ENCODE measurements around the gene SPRING1.

The SPRING1 gene

DNA sequence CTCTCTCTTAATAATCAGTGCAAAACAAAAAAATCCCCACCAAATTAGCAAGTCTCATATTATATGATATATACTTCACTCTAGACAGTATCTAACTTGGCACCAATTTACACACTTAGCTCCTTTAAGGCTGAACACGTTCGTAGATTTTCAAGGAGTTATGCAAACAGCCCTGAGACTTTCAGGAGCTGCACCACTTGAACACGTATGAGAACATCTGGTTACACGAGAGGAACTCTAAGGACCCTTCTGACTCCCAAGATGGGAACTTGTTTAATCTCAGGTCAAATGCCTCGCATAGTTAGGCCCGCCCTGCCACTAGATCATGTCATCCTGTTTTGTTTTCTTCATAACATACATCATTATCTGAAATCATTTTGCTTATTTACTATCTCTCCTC is 10.0 kb downstream of the SPRING1 start:
- Mint-ChIP-seq H3K27ac (no peak overlapping the region), H3K9me3 (no peaks in the 10 kb centered on the region), H3K4me1 (peaks cover 7% of the 10 kb centered on the region), H3K4me3 (no peak overlapping the region), H3K27me3 (no peaks in the 10 kb centered on the region), H3K36me3 (ENCODE audit: low read depth) (peaks cover 2% of the 10 kb centered on the region)
- no peak for ATAC-seq
- DNase-seq, result no peak

DNA sequence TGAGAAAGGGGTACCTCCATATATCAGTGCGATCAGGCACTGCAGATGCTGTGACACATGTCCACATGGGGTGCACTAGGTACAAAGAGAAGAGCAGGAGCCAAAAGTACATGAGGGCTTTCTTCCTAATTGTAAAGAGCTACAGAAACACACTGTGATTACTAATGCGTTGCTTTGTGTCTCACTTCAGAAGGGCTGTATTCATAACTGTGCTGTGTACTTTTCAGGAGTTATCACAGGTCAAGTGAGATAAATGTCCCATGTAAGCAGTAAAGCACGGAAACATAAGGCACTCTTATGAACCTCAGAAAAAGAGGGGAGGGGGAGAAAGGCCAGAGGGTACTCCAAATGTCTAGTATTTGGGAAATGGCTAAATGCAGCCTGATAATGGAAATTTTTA is 10.6 kb downstream of the SPRING1 start:
- H3K9me3 Mint-ChIP-seq, result no peaks in the 10 kb centered on the region
- no peak overlapping the region for H3K27ac Mint-ChIP-seq
- peaks cover 7% of the 10 kb centered on the region for H3K36me3 Mint-ChIP-seq (ENCODE audit: low read depth)
- no peaks in the 10 kb centered on the region for H3K27me3 Mint-ChIP-seq
- H3K4me3 Mint-ChIP-seq, result no peak overlapping the region
- DNase-seq, result no peak
- ATAC-seq, result no peak
- peaks cover 11% of the 10 kb centered on the region for H3K4me1 Mint-ChIP-seq

DNA sequence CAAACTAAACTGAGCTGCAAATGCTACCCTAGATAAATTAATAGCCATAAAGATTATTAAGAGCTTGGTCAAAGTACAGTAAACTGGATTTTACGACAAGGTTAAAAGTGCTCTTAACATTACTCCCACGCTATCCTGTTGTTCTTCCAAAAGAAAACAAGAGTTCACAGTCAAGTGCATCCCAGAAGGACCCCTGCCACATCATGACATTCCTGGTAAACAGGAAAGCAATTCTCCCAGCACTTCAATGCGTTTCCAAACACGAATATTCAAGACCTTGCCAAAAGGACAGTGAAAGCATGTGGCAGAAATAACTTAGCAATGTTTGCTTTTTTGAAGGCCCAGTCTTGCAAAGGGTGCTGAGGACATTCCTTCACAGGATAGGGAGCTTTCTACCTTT is 11.2 kb downstream of the SPRING1 start:
- Mint-ChIP-seq H3K36me3 (ENCODE audit: low read depth) (peaks cover 7% of the 10 kb centered on the region), H3K4me1 (peaks cover 8% of the 10 kb centered on the region), H3K27me3 (no peaks in the 10 kb centered on the region), H3K27ac (no peak overlapping the region), H3K9me3 (no peaks in the 10 kb centered on the region), H3K4me3 (no peak overlapping the region)
- no peak for ATAC-seq
- no peak for DNase-seq

DNA sequence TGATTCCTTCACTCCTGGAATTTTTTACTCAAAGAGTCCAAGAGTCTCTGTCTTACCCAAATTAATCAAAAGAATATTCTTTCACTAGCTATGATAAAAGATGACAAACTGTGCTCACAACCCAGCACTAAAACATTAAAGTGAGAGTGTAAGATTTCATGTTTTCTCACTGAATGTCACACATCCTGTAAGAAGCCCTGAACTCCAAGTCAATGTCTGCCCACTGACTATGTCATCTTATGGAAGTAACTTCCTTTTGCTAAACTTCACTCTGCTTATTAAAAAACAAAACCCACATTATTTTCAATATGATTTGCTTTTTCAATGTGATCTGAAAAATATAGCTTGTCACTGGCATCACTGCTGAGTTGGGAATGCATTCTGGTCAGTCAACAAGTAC is 15.6 kb downstream of the SPRING1 start:
- Mint-ChIP-seq H3K27me3 (no peaks in the 10 kb centered on the region), H3K4me3 (no peak overlapping the region), H3K27ac (no peak overlapping the region), H3K4me1 (peaks cover 7% of the 10 kb centered on the region), H3K9me3 (no peaks in the 10 kb centered on the region), H3K36me3 (ENCODE audit: low read depth) (peaks cover 10% of the 10 kb centered on the region)
- ATAC-seq (no peak), DNase-seq (no peak)

DNA sequence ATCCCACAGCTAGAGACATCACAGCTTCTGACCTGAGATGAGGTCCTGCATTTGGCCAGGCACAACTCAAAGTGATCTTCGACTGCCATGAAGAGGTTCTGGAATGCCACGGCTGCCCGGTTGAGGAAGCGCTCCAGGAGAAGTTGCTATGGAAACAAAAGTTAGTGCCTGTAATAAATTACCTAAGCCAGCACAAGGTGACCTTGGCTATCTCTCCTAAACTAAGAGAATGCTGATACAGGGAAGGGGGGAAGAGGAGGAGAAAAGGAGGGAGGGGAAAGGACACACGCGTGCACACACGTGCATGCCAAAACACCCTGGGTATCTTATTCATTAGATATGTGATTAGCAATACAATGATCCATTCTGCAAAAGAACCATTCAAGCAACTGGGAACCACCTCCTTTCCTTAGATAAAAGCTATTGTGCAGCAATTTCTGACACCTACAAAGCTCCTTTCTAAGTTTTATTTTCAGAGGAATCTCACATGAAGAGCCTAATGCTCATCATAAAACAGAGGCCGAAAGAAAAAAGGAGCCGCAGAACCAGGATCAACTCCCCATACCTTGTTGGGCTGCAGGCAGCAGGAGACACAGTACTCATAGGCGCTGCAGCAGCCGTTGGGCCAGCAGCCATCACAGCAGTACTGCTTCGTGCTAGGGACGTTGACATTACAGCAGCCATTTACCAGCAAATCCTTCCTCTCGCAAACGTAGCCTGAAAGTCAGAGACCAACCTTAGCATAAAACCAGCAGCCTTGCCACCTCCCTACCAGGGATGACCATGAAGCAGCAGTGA is 17.9 kb downstream of the SPRING1 start:
- DNase-seq (no peak), ATAC-seq (no peak)
- Mint-ChIP-seq H3K27ac (no peak overlapping the region), H3K4me3 (no peak overlapping the region), H3K36me3 (ENCODE audit: low read depth) (peaks cover 25% of the 10 kb centered on the region), H3K4me1 (peaks cover 7% of the 10 kb centered on the region), H3K9me3 (no peaks in the 10 kb centered on the region), H3K27me3 (no peaks in the 10 kb centered on the region)

DNA sequence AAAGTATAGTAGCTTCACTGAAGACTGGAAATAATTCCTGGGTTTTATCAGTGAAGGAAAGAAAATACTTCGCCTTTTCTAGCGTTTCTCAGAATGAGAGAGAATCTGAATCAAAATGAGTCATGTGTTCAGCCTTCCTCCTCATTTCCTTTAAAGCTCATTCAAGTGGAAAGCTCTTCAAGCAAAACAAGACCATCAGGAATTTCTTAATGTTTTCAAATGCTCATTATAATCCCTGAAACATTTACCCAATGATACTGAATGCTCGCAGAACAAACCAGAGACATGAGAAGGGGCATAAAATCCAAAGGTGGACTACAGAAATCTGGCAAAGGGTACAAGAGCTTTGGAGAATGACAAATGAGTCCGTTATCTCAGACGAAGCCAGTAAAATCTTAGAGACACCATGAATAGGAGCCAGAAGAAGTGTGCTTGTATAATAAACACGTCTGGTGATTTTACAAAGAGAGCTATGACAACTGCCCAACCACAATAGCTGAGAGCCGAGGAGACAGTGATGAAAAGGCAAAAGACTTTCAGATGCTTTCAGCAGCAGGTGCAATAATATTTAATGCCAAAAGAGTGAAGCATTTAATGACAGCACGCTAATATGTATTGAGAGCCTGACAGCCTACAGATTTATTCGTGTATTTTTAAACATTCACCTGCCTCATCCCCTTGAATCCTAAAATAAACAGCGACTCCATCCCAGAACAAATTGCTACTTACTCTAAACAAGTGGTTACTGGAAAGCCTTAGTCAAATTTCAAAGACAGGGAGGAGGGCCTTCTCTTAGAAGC is 19.0 kb downstream of the SPRING1 start:
- no peaks in the 10 kb centered on the region for H3K27me3 Mint-ChIP-seq
- H3K4me3 Mint-ChIP-seq, result no peak overlapping the region
- ATAC-seq (no peak), DNase-seq (no peak)
- no peak overlapping the region for H3K27ac Mint-ChIP-seq
- H3K4me1 Mint-ChIP-seq, result peaks cover 7% of the 10 kb centered on the region
- peaks cover 25% of the 10 kb centered on the region for H3K36me3 Mint-ChIP-seq (ENCODE audit: low read depth)
- H3K9me3 Mint-ChIP-seq, result no peaks in the 10 kb centered on the region

DNA sequence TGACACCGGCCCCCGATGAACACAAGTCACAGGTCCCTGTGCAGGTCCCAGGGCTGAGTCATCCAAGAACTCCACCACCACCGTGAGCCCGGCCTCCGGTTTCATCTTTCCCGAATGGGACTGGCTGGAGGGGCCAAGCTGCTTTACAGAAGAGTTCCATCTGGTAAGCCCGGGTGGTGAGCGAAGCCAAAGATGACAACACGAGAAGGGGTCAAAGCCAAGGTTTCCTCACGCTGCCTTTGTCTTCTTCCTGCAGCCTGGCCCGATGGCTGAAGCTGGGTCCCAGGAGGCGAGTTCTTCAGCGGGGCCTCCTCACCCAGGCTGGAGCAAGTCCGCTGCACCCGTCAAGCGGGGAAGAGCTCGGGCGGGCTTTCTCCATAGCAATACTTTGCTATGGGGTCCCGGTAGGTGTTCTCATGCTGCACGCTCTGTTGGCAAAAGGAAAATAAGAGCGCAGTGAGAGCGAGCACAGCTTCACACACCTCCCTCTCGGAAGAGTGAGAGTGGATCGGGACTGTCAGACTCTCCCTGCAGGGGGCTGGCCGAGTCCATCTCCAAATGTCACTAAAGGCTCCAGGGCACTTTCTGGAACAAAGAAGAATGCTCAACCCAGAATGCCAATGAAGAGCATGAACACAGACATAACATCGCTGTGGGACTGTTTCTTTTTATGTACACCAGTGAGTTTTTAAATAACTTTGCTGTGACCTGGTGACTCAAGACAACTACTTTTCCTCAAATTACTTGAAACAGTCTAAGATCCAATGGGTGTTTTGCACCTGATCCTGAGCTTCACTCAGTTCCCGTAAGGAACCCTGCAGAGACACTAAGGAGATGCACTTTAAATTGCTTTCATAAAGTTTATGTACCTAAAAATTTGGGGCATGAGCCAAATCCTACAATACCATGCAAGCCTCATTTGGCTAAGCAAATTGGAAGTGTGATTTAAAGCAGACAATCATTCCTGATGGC is 20.1 kb downstream of the SPRING1 start:
- ATAC-seq (no peak), DNase-seq (no peak)
- Mint-ChIP-seq H3K36me3 (ENCODE audit: low read depth) (peaks cover 22% of the 10 kb centered on the region), H3K9me3 (no peaks in the 10 kb centered on the region), H3K27ac (peak overlapping the region; percentile 12), H3K4me1 (peaks cover 6% of the 10 kb centered on the region), H3K4me3 (no peak overlapping the region), H3K27me3 (no peaks in the 10 kb centered on the region)

DNA sequence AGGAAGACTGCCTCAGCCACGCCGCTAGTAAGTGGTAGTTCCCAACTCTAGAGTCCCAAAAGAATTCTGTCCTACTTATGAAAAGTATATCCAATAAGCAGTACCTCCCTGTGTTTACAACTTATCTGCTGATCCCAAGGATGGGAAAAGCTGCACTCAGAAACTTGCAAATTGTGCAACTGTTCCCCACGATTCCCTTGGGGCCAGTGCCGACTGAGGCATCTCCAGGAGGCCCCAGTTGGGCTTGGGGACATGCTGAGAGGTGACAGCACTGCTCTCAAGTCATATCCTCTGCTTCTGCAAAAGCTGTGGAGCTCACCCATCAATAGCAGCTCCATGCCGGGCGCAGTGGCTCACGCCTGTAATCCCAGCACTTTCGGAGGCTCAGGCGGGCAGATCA is 23.7 kb downstream of the SPRING1 start:
- DNase-seq (no peak), ATAC-seq (no peak)
- Mint-ChIP-seq H3K4me1 (peaks cover 4% of the 10 kb centered on the region), H3K27me3 (no peaks in the 10 kb centered on the region), H3K4me3 (no peak overlapping the region), H3K27ac (no peak overlapping the region), H3K9me3 (no peaks in the 10 kb centered on the region), H3K36me3 (ENCODE audit: low read depth) (peaks cover 15% of the 10 kb centered on the region)

DNA sequence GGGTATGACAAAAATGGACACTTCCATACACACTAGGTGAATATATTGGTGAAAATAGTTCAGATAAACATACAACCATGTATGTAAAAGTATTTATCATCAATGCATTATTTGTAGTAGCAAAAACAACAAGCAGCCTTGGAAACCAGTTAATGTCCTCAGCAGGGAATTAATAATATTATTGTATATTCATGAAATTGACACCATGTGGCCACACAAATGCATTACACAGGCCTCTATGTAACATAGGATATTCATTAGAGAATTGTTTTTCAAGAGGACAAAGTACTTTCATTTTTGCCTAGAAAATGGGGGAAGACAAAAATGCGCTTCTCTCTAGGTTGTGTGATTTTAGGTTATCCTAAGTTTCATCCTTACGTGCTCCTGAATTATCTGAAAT is 24.3 kb downstream of the SPRING1 start:
- H3K9me3 Mint-ChIP-seq, result no peaks in the 10 kb centered on the region
- DNase-seq (no peak), ATAC-seq (no peak)
- no peaks in the 10 kb centered on the region for H3K27me3 Mint-ChIP-seq
- no peak overlapping the region for H3K27ac Mint-ChIP-seq
- peaks cover 15% of the 10 kb centered on the region for H3K36me3 Mint-ChIP-seq (ENCODE audit: low read depth)
- H3K4me3 Mint-ChIP-seq, result no peak overlapping the region
- peaks cover 8% of the 10 kb centered on the region for H3K4me1 Mint-ChIP-seq

DNA sequence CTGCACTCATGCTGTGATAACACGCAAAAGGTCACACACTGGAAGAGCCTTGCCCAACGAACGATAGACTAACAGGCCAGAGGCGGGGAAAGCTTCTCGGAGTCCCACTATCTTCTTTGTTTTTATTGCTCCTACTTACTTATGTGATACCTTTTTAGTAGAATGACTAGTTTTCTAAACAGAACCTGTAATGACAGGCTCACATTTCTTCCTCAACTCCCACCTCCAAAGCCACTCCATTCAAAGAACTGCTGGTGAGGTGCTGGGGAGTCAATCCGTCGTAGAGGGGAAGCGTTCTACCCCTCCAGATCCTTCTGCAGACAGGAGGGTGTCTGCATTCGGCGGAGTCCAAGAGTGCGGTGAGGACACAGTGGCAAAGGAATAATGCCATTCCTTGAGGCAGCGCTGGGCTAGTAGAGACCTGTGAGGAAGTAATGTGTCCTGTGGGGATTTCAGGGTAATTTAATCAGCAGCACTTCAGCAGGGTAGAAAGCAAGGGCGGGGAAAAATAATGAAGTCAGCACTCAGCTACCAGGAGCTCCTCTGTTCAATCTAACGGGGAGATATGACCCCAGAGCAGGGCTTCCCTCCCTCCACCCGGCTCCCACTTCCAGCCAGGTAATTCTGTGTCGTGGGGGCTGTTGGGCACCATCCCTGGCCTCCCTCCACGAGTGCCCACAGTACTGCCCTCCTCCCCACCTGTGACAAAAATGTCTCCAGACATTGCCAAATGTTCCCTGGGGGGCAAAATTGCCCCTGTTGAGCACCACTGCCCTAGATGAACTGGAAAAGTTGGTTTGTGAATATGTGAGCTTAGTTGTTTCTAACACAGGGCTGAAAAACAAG is 25.2 kb downstream of the SPRING1 start:
- H3K36me3 Mint-ChIP-seq (ENCODE audit: low read depth), result peaks cover 15% of the 10 kb centered on the region
- H3K4me3 Mint-ChIP-seq, result no peak overlapping the region
- H3K27ac Mint-ChIP-seq, result peak overlapping the region; percentile 3
- no peaks in the 10 kb centered on the region for H3K27me3 Mint-ChIP-seq
- no peak for DNase-seq
- peaks cover 10% of the 10 kb centered on the region for H3K4me1 Mint-ChIP-seq
- ATAC-seq, result no peak
- H3K9me3 Mint-ChIP-seq, result no peaks in the 10 kb centered on the region

DNA sequence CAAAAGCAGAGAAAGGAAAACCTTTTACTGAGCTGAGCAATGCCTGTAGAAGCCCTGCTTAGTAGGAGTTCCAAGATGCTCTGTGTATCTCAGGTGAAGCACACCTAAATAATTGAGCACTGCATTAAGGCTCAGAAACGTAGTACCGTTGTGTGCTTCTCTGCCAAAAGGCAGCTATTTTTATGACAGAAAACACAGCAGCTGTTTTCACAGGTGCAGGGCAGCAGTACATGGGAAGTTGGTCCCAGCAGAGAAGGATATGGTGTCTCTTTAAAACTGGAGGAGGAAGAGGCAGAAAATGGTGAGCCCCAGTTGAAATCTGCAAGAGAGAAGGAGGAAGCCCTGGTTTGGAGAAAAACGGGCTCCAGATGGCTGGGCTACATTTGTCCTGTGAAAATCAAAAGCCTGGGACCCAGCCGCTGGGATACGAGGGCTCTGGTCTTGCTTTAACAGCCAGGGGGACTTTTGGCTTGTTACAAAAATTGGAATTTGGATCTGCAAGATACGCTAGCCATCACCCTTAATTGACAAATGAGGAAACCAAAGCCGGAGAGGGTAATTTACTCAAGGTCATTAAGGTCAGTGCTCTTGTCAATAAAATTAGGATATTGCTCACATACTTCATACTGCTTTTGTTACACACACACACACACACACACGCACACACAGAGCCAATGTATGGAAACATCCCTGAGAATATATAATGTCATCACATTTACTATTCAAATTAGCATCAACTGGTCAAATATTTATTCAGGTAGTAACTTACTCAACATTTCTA is 27.3 kb downstream of the SPRING1 start:
- Mint-ChIP-seq H3K9me3 (no peaks in the 10 kb centered on the region), H3K27me3 (no peaks in the 10 kb centered on the region), H3K27ac (no peak overlapping the region), H3K36me3 (ENCODE audit: low read depth) (peaks cover under 1% of the 10 kb centered on the region), H3K4me3 (no peak overlapping the region), H3K4me1 (peaks cover 10% of the 10 kb centered on the region)
- no peak for DNase-seq
- no peak for ATAC-seq

DNA sequence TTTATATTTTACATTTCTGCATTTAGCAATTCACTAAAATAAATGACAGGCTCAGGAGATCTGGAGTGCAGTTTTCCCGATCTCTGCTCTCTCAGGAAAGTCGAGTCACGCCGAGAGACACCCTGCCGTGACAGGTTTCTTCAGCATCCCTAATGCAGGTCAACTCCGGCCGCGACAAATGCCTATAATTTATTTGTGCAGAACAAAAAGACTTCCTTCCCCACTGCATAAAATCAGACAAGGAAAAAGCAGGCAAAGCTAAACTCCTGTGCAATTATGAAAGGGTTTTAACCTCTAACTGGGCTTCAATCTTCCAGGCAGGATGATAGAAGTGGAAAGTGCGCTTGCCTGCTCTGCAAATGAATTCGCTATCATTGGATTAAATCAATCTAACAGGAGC is 28.1 kb downstream of the SPRING1 start:
- Mint-ChIP-seq H3K9me3 (no peaks in the 10 kb centered on the region), H3K27me3 (no peaks in the 10 kb centered on the region), H3K4me1 (peaks cover 10% of the 10 kb centered on the region), H3K36me3 (ENCODE audit: low read depth) (no peaks in the 10 kb centered on the region), H3K27ac (no peak overlapping the region), H3K4me3 (no peak overlapping the region)
- no peak for ATAC-seq
- no peak for DNase-seq

All from activated naive CD8-positive, alpha-beta T cell treated with anti-CD3 and anti-CD28 coated beads, Interleukin-2, amount 50 U/mL, for 24 hours (primary cell).